Loucy (cell line): ENCODE data around the gene ABLIM2.

Experiments used
- EZH2phosphoT487 ChIP-seq: fragments of 200-600 bp; IDR thresholded peaks from 2 replicates; pipeline ENCODE4 v1.6.1; 2018; ENCODE audit warnings: antibody characterized with exemption, mild to moderate bottlenecking, moderate library complexity, borderline replicate concordance
- TF ChIP-seq, protein P1 (sequence below): fragments of 200-600 bp; sonication (generic); conservative IDR thresholded peaks from 2 replicates; pipeline ENCODE4 v1.5.1; 2014; ENCODE audit warnings: mild to moderate bottlenecking, antibody characterized with exemption, low read length

DNA sequence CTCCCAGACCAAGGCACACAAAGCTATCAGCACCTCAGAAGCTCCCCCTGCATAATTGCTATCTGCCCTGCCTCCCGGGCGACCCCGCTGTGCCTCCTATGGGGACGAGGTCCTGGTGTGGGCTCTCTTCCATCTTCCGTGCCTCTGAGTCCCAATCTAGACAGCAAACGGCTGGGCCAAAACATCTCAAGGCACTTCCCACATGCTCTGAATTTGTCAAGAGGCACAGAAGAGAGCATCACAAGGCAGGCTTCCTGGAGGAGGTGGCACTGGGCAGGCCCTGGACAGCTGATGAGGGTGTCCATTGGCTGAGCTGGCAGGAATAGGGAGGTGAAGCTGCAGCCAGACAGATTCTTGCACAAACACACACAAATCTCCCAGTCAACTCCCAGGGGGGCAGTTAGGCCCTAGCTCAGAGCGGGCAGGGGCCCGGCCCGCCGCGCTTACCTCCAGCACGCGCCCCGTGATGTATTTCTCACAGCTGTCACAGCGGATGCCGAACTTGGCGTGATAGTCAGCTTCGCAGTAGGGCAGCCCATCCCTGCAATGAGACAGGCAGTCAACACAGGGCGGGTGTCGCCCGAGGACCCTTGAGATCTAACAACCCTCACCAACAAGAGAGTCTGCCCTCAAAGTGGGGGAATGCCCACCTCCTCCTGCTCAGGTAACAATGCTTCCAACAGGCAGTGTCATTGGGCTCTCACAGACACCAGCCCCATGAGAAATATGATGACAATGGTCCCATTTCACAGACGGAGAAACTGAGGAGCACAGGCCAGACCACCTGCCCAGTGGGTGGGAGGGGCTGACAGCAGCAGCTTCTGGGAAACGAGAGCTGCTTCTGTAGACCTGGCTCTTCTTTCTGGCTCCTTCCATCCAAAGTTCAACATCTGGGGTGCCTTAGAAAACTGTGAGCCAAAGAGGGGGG, 81.2 kb downstream of the ABLIM2 start:
- TF ChIP-seq, protein P1, sequence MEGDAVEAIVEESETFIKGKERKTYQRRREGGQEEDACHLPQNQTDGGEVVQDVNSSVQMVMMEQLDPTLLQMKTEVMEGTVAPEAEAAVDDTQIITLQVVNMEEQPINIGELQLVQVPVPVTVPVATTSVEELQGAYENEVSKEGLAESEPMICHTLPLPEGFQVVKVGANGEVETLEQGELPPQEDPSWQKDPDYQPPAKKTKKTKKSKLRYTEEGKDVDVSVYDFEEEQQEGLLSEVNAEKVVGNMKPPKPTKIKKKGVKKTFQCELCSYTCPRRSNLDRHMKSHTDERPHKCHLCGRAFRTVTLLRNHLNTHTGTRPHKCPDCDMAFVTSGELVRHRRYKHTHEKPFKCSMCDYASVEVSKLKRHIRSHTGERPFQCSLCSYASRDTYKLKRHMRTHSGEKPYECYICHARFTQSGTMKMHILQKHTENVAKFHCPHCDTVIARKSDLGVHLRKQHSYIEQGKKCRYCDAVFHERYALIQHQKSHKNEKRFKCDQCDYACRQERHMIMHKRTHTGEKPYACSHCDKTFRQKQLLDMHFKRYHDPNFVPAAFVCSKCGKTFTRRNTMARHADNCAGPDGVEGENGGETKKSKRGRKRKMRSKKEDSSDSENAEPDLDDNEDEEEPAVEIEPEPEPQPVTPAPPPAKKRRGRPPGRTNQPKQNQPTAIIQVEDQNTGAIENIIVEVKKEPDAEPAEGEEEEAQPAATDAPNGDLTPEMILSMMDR: no peak
- TF ChIP-seq EZH2phosphoT487: no peak
